Limb (tissue), 2 donors: ENCODE measurements around the gene CEP112.
A peak's percentile ranks its signal among the peaks of the same experiment; 100 is the strongest.
"Not testable (repeated sequence)": the region's sequence is repeated elsewhere in the genome, so short reads cannot be mapped to it uniquely, and the experiment has no call there.

ENCODE experiments used
- DNase-seq, 2 donors: peaks; one replicate each; pipeline ENCODE4 v3.0.0-alpha.2; 2016; ENCODE audit errors: extremely low spot score in 2 of 2

Gene CEP112

GRCh38 chr17:65786479-65786878 is 405.5 kb downstream of the CEP112 start:
- no peak for DNase-seq

GRCh38 chr17:65785109-65785508 is 406.8 kb downstream of the CEP112 start:
- peak in 1 of 2 donors; percentile 56 for DNase-seq

GRCh38 chr17:65783845-65784334 is 408.0 kb downstream of the CEP112 start:
- DNase-seq, result no peak

- DNase-seq, result not testable (repeated sequence)
Measured at GRCh38 chr17:65782104-65782706, 409.7 kb downstream of the CEP112 start.

GRCh38 chr17:65780111-65780510 is 411.8 kb downstream of the CEP112 start:
- DNase-seq, result no peak

GRCh38 chr17:65776890-65777289 is 415.0 kb downstream of the CEP112 start:
- DNase-seq, result no peak

GRCh38 chr17:65774787-65775186 is 417.1 kb downstream of the CEP112 start:
- DNase-seq, result no peak

GRCh38 chr17:65772989-65773388 is 418.9 kb downstream of the CEP112 start:
- no peak for DNase-seq

GRCh38 chr17:65771704-65772103 is 420.2 kb downstream of the CEP112 start:
- DNase-seq, result no peak

GRCh38 chr17:65763786-65764185 is 428.1 kb downstream of the CEP112 start:
- no peak for DNase-seq

GRCh38 chr17:65762973-65763372 is 429.0 kb downstream of the CEP112 start:
- no peak for DNase-seq

- DNase-seq, result no peak
Measured at GRCh38 chr17:65759532-65759931, 432.4 kb downstream of the CEP112 start.

- no peak for DNase-seq
Measured at GRCh38 chr17:65756760-65757159, 435.2 kb downstream of the CEP112 start.

GRCh38 chr17:65755799-65756198 is 436.1 kb downstream of the CEP112 start:
- DNase-seq, result no peak

GRCh38 chr17:65754630-65755029 is 437.3 kb downstream of the CEP112 start:
- DNase-seq, result no peak

GRCh38 chr17:65754081-65754480 is 437.9 kb downstream of the CEP112 start:
- DNase-seq, result no peak

GRCh38 chr17:65753348-65753747 is 438.6 kb downstream of the CEP112 start:
- no peak for DNase-seq

- no peak for DNase-seq
Measured at GRCh38 chr17:65751263-65751662, 440.7 kb downstream of the CEP112 start.

GRCh38 chr17:65750631-65751115 is 441.3 kb downstream of the CEP112 start:
- DNase-seq, result peak; percentile 25 to 56

- no peak for DNase-seq
Measured at GRCh38 chr17:65750166-65750565, 441.8 kb downstream of the CEP112 start.

GRCh38 chr17:65749479-65749878 is 442.5 kb downstream of the CEP112 start:
- DNase-seq, result no peak

- no peak for DNase-seq
Measured at GRCh38 chr17:65745241-65745640, 446.7 kb downstream of the CEP112 start.

- no peak for DNase-seq
Measured at GRCh38 chr17:65743308-65743655, 448.7 kb downstream of the CEP112 start.
